ENCODE results near the gene ARFIP2.

Gene ARFIP2

GRCh38 chr11:6459099-6459450, 22.1 kb downstream of the ARFIP2 start:
- no peak overlapping the region for H3K4me3 ChIP-seq (replicated peaks; ENCODE audit: low read depth, low read length)
- TF ChIP-seq, protein P1, sequence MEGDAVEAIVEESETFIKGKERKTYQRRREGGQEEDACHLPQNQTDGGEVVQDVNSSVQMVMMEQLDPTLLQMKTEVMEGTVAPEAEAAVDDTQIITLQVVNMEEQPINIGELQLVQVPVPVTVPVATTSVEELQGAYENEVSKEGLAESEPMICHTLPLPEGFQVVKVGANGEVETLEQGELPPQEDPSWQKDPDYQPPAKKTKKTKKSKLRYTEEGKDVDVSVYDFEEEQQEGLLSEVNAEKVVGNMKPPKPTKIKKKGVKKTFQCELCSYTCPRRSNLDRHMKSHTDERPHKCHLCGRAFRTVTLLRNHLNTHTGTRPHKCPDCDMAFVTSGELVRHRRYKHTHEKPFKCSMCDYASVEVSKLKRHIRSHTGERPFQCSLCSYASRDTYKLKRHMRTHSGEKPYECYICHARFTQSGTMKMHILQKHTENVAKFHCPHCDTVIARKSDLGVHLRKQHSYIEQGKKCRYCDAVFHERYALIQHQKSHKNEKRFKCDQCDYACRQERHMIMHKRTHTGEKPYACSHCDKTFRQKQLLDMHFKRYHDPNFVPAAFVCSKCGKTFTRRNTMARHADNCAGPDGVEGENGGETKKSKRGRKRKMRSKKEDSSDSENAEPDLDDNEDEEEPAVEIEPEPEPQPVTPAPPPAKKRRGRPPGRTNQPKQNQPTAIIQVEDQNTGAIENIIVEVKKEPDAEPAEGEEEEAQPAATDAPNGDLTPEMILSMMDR (IDR thresholded peaks at IDR 0.05; ENCODE audit: low read depth, low read length, missing control alignments): no peak
- DNase-seq (ENCODE audit: extremely low read depth, low read depth): no peak

DNA sequence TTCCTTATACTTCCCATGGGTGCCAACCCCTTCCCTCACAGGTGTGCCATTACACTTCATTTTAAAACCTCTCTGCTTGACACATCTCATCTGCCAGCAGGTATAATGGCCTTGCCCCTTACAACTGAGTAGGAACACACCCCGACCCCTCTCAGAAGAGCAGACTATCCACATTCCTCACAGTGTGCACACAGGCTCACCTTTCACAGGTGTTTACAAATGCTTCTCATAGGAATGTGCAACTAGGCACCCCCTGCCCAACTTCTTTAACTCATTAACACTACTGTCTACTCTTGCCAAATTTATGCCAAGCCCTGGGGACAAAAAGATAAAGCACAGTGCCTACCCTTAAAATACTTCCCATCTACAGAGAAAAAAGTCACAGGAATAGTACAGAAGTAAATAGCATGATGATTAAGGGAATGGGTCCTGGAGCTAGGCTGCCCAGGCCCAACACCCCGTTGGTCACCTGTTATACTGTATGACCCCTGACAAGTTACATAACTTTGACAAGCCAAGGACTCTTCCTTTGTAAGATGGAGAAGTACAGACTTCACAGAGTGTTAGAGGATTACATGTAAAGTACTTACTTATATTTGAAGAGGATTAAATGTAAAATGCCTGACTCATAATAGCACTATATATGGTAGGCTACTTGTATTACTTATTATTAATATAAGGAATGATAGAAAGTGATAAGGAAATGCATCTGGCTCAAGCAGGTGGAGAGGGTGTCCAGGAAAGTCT, 22.6 kb downstream of the ARFIP2 start:
- no peak for DNase-seq (ENCODE audit: extremely low read depth, low read depth)
- TF ChIP-seq, protein P1 (IDR thresholded peaks at IDR 0.05; ENCODE audit: low read depth, low read length, missing control alignments): no peak
- no peak overlapping the region for H3K4me3 ChIP-seq (replicated peaks; ENCODE audit: low read depth, low read length)

DNA sequence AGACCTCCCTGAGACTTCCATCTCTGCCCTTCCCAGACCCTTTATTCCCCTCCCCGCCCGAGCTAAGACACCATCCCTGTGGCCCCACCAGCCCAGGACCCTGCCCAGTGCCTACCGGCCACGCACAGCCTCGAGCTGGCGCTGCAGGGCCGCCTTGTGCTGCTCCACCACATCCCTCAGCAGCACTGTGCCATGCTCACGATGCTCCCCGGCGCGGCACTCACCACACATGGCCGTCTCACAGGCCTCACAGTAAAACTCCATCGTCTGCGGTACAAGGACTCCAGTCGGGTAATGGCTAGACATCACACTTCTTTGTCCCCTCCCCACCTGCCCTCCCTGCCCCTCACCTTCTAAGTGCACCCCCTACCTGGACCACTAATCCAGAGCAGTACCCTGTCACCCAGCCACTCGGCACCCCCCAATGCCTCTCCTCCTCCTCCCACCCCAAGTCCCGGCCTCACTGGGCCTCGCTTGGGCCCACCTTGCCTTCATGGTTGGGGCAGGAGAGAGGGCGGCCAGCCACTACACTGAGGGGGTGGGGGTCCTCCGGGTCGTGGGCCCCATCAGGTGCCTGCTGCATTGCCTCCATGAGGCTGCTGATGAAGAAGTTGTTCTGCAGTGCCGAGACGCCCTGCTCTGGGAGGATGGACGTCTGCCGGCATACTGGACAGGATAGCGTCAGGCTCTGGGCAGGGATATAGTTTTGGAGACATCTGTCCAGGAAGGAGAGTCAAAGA, 23.4 kb downstream of the ARFIP2 start:
- no peak for DNase-seq (ENCODE audit: extremely low read depth, low read depth)
- H3K4me3 ChIP-seq (replicated peaks; ENCODE audit: low read depth, low read length): no peak overlapping the region
- TF ChIP-seq, protein P1 (IDR thresholded peaks at IDR 0.05; ENCODE audit: low read depth, low read length, missing control alignments): no peak

DNA sequence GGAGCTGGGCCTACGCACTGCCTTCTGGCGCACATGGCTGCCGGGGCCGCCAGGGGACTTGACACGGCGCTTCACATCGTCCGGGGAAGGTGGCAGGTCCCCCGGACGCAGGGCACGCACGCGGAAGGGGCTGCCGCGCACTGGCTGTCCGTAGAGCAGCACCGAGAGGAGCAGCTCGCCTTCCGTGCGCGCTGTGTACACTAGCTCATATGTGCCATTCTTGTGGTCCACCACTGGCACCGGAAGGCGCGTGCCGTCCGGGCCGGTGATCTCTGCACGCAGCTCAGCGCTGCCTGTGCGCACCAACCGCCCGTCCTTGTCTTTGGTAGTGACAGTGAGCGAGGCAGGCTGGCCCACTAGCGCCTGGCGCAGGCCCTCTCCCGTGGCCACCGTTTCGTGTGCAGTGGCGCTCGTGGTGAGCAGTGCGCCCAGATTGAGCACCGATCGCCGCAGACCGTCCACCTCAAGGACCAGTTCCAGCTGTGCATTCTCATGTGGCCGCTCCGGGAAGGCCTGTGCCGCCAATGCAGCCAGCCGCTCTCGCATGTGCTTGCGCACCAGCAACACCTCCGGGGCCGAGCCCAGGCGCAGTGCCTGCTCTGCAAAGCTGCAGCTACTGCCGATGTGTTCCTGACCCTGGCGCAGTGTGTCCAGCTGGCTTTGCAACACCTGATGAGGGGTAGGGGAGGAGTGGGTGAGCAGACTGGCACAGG, 24.6 kb downstream of the ARFIP2 start:
- TF ChIP-seq, protein P1 (IDR thresholded peaks at IDR 0.05; ENCODE audit: low read depth, low read length, missing control alignments): no peak
- DNase-seq (ENCODE audit: extremely low read depth, low read depth): no peak
- no peak overlapping the region for H3K4me3 ChIP-seq (replicated peaks; ENCODE audit: low read depth, low read length)

GRCh38 chr11:6455070-6455469, 26.1 kb downstream of the ARFIP2 start:
- DNase-seq (ENCODE audit: extremely low read depth, low read depth): no peak
- TF ChIP-seq, protein P1 (IDR thresholded peaks at IDR 0.05; ENCODE audit: low read depth, low read length, missing control alignments): no peak
- H3K4me3 ChIP-seq (replicated peaks; ENCODE audit: low read depth, low read length): no peak overlapping the region

DNA sequence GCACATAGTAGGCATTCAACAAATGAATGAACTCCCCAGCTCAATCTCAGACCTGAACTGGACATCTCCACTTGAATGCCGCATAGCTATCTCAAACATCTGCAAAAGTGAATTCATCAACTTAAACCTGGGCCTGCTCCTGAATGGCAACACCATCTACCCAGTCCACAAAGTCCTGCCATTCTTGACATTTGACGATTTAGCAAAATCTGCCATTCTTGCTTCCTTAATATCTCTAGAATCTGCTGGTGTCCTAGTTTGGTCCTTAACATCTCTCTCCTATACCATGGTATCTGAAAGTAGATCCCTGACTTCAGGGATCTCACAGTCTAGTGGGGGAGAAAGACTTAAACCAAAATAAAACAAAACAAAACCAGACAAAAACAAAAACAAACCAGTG, 28.0 kb downstream of the ARFIP2 start:
- DNase-seq (ENCODE audit: extremely low read depth, low read depth): no peak
- TF ChIP-seq, protein P1 (IDR thresholded peaks at IDR 0.05; ENCODE audit: low read depth, low read length, missing control alignments): no peak
- no peak overlapping the region for H3K4me3 ChIP-seq (replicated peaks; ENCODE audit: low read depth, low read length)

Data from HFF-Myc (cell line).